Measurements from ENCODE around the gene AXIN2.

Gene AXIN2

GRCh38 chr17:65593855-65594845 lies 32.7 kb upstream of the AXIN2 start:
- no peaks in the 10 kb centered on the region for H3K36me3 ChIP-seq (ENCODE audit: insufficient read depth, low read length)
- peak overlapping the region; percentile 23 for H3K4me3 ChIP-seq (ENCODE audit: low read length)
- H3K9me3 ChIP-seq (ENCODE audit: insufficient read depth, low read depth, low read length) = no peaks in the 10 kb centered on the region
- H3K4me1 ChIP-seq (ENCODE audit: insufficient read depth, low read length) = peaks cover 32% of the 10 kb centered on the region
- H3K27me3 ChIP-seq (ENCODE audit: insufficient read depth, low read length) = no peaks in the 10 kb centered on the region
- peak overlapping the region; percentile 64 for H3K27ac ChIP-seq (ENCODE audit: low read depth, low read length)
- H3K9ac ChIP-seq (ENCODE audit: low read depth, low read length) = peak overlapping the region; percentile 9; the same call in 1 of the 2 replicates
- WGBS = 5% methylated on average over 16 of the region's 18 CpGs

GRCh38 chr17:65593092-65593854 lies 31.8 kb upstream of the AXIN2 start:
- Histone ChIP-seq H3K9ac (ENCODE audit: low read depth, low read length) (no peak overlapping the region), H3K4me1 (ENCODE audit: insufficient read depth, low read length) (peaks cover 32% of the 10 kb centered on the region), H3K36me3 (ENCODE audit: insufficient read depth, low read length) (no peaks in the 10 kb centered on the region), H3K4me3 (ENCODE audit: low read length) (peak overlapping the region; percentile 23), H3K27me3 (ENCODE audit: insufficient read depth, low read length) (no peaks in the 10 kb centered on the region), H3K9me3 (ENCODE audit: insufficient read depth, low read depth, low read length) (no peaks in the 10 kb centered on the region), H3K27ac (ENCODE audit: low read depth, low read length) (peak overlapping the region; percentile 64)
- WGBS = 14% methylated on average over 17 of the region's 19 CpGs

- no peak overlapping the region for H3K9ac ChIP-seq (ENCODE audit: low read depth, low read length)
- 67% methylated on average over 5 of the region's 7 CpGs for WGBS
Measured at GRCh38 chr17:65592125-65592965, 30.9 kb upstream of the AXIN2 start.

GRCh38 chr17:65589321-65589720 lies 27.9 kb upstream of the AXIN2 start:
- H3K9ac ChIP-seq (ENCODE audit: low read depth, low read length) = no peak overlapping the region
- H3K27ac ChIP-seq (ENCODE audit: low read depth, low read length) = no peak overlapping the region
- H3K4me3 ChIP-seq (ENCODE audit: low read length) = no peak overlapping the region
- peaks cover 36% of the 10 kb centered on the region for H3K4me1 ChIP-seq (ENCODE audit: insufficient read depth, low read length)
- H3K27me3 ChIP-seq (ENCODE audit: insufficient read depth, low read length) = no peaks in the 10 kb centered on the region
- H3K9me3 ChIP-seq (ENCODE audit: insufficient read depth, low read depth, low read length) = no peaks in the 10 kb centered on the region
- WGBS = 92% methylated on average over 5 of the region's 5 CpGs
- no peaks in the 10 kb centered on the region for H3K36me3 ChIP-seq (ENCODE audit: insufficient read depth, low read length)

More at GRCh38 chr17:65592125-65592965, 30.9 kb upstream of the AXIN2 start:
- Histone ChIP-seq H3K9me3 (ENCODE audit: insufficient read depth, low read depth, low read length) (no peaks in the 10 kb centered on the region), H3K27me3 (ENCODE audit: insufficient read depth, low read length) (no peaks in the 10 kb centered on the region), H3K4me1 (ENCODE audit: insufficient read depth, low read length) (peaks cover 39% of the 10 kb centered on the region), H3K4me3 (ENCODE audit: low read length) (no peak overlapping the region), H3K36me3 (ENCODE audit: insufficient read depth, low read length) (no peaks in the 10 kb centered on the region), H3K27ac (ENCODE audit: low read depth, low read length) (no peak overlapping the region; the same call in 1 of the 2 replicates)

GRCh38 chr17:65588181-65588808 lies 26.8 kb upstream of the AXIN2 start:
- no peak overlapping the region for H3K27ac ChIP-seq (ENCODE audit: low read depth, low read length)
- H3K9ac ChIP-seq (ENCODE audit: low read depth, low read length) = no peak overlapping the region
- no peaks in the 10 kb centered on the region for H3K9me3 ChIP-seq (ENCODE audit: insufficient read depth, low read depth, low read length)
- no peaks in the 10 kb centered on the region for H3K27me3 ChIP-seq (ENCODE audit: insufficient read depth, low read length)
- H3K4me1 ChIP-seq (ENCODE audit: insufficient read depth, low read length) = peaks cover 28% of the 10 kb centered on the region
- no peak overlapping the region for H3K4me3 ChIP-seq (ENCODE audit: low read length)
- H3K36me3 ChIP-seq (ENCODE audit: insufficient read depth, low read length) = no peaks in the 10 kb centered on the region
- 87% methylated on average over 9 of the region's 9 CpGs for WGBS

GRCh38 chr17:65587534-65588180 lies 26.2 kb upstream of the AXIN2 start:
- Histone ChIP-seq H3K4me1 (ENCODE audit: insufficient read depth, low read length) (peaks cover 21% of the 10 kb centered on the region), H3K9ac (ENCODE audit: low read depth, low read length) (no peak overlapping the region)

GRCh38 chr17:65586899-65587298 lies 25.5 kb upstream of the AXIN2 start:
- Histone ChIP-seq H3K9me3 (ENCODE audit: insufficient read depth, low read depth, low read length) (no peaks in the 10 kb centered on the region), H3K27ac (ENCODE audit: low read depth, low read length) (no peak overlapping the region), H3K27me3 (ENCODE audit: insufficient read depth, low read length) (no peaks in the 10 kb centered on the region), H3K4me1 (ENCODE audit: insufficient read depth, low read length) (peaks cover 14% of the 10 kb centered on the region), H3K4me3 (ENCODE audit: low read length) (no peak overlapping the region), H3K9ac (ENCODE audit: low read depth, low read length) (no peak overlapping the region), H3K36me3 (ENCODE audit: insufficient read depth, low read length) (no peaks in the 10 kb centered on the region)
- 72% methylated on average over 7 of the region's 9 CpGs for WGBS

More at GRCh38 chr17:65587534-65588180, 26.2 kb upstream of the AXIN2 start:
- Histone ChIP-seq H3K9me3 (ENCODE audit: insufficient read depth, low read depth, low read length) (no peaks in the 10 kb centered on the region), H3K4me3 (ENCODE audit: low read length) (no peak overlapping the region), H3K27me3 (ENCODE audit: insufficient read depth, low read length) (no peaks in the 10 kb centered on the region), H3K27ac (ENCODE audit: low read depth, low read length) (no peak overlapping the region), H3K36me3 (ENCODE audit: insufficient read depth, low read length) (no peaks in the 10 kb centered on the region)
- WGBS = 88% methylated on average over 8 of the region's 10 CpGs

GRCh38 chr17:65584604-65585521 lies 23.4 kb upstream of the AXIN2 start:
- WGBS = 92% methylated on average over 12 of the region's 12 CpGs
- H3K9ac ChIP-seq (ENCODE audit: low read depth, low read length) = no peak overlapping the region
- H3K4me3 ChIP-seq (ENCODE audit: low read length) = no peak overlapping the region
- no peaks in the 10 kb centered on the region for H3K36me3 ChIP-seq (ENCODE audit: insufficient read depth, low read length)
- H3K27me3 ChIP-seq (ENCODE audit: insufficient read depth, low read length) = no peaks in the 10 kb centered on the region
- no peak overlapping the region for H3K27ac ChIP-seq (ENCODE audit: low read depth, low read length)
- no peaks in the 10 kb centered on the region for H3K9me3 ChIP-seq (ENCODE audit: insufficient read depth, low read depth, low read length)
- H3K4me1 ChIP-seq (ENCODE audit: insufficient read depth, low read length) = peaks cover 12% of the 10 kb centered on the region; the same call in 1 of the 2 replicates

DNA sequence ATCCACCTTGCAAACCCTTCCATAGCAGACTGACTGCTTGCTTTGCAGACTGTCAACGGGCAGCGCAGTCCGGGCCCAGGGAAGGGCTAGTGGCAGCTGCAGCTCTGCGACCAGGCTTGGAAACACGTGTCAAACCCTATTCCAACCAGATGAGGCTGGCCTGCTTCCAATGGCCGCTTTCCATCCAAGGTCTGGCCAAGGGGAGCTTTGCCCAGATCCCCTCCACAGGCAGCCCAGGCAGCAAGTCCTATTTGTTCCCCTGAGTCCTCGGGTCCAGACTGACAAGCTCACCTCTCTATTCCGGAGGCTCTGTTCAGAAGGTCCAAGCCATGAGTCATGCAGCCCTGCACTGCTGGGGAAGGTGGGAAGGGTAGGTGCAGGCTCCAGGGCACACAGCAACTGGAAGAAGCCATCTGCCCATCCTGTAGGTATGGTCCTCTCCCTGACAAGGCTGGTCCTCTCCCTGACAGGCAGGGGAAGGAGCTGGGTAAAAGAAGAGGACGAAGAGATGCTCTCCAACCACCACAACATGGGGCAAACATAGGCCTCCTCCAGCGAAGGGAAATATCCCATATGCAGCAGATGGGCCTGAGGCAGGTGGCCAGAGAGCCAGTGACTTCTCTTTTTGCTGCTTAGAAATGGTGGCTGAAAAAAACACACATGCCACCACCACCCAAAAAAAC lies 22.6 kb upstream of the AXIN2 start:
- Histone ChIP-seq H3K4me1 (ENCODE audit: insufficient read depth, low read length) (peaks cover 12% of the 10 kb centered on the region; the same call in 1 of the 2 replicates), H3K36me3 (ENCODE audit: insufficient read depth, low read length) (no peaks in the 10 kb centered on the region), H3K27ac (ENCODE audit: low read depth, low read length) (no peak overlapping the region), H3K9ac (ENCODE audit: low read depth, low read length) (no peak overlapping the region), H3K9me3 (ENCODE audit: insufficient read depth, low read depth, low read length) (no peaks in the 10 kb centered on the region), H3K27me3 (ENCODE audit: insufficient read depth, low read length) (no peaks in the 10 kb centered on the region), H3K4me3 (ENCODE audit: low read length) (no peak overlapping the region)
- 81% methylated on average over 10 of the region's 10 CpGs for WGBS

All from HUES64 (cell line).